ELR (cell line): ENCODE results near the gene FAM153A.
"Not testable (repeated sequence)": the region's sequence is repeated elsewhere in the genome, so short reads cannot be mapped to it uniquely, and the experiment has no call there.

ENCODE experiments used
- DNase-seq: peaks from one replicate; pipeline ENCODE4 v3.0.0-alpha.2; 2015; ENCODE audit warnings: low read depth

Gene FAM153A

GRCh38 chr5:177724858-177725257 lies 57.8 kb downstream of the FAM153A start:
- DNase-seq, result not testable (repeated sequence)

- DNase-seq, result not testable (repeated sequence)
These were observed 58.7 kb downstream of the FAM153A start for GRCh38 chr5:177723831-177724485.

- not testable (repeated sequence) for DNase-seq
These were observed 59.9 kb downstream of the FAM153A start for GRCh38 chr5:177722829-177723228.

- not testable (repeated sequence) for DNase-seq
These were observed 62.7 kb downstream of the FAM153A start for GRCh38 chr5:177719989-177720388.

GRCh38 chr5:177715423-177715822 lies 67.3 kb downstream of the FAM153A start:
- not testable (repeated sequence) for DNase-seq

GRCh38 chr5:177696100-177696499 lies 86.6 kb downstream of the FAM153A start:
- not testable (repeated sequence) for DNase-seq

GRCh38 chr5:177695356-177695930 lies 87.3 kb downstream of the FAM153A start:
- DNase-seq, result not testable (repeated sequence)

- not testable (repeated sequence) for DNase-seq
These were observed 88.2 kb downstream of the FAM153A start for GRCh38 chr5:177694518-177694835.

GRCh38 chr5:177693671-177694517 lies 88.8 kb downstream of the FAM153A start:
- not testable (repeated sequence) for DNase-seq

GRCh38 chr5:177692969-177693368 lies 89.7 kb downstream of the FAM153A start:
- DNase-seq, result not testable (repeated sequence)

- not testable (repeated sequence) for DNase-seq
These were observed 90.2 kb downstream of the FAM153A start for GRCh38 chr5:177692507-177692906.

- not testable (repeated sequence) for DNase-seq
These were observed 93.6 kb downstream of the FAM153A start for GRCh38 chr5:177689011-177689610.

GRCh38 chr5:177688091-177688490 lies 94.6 kb downstream of the FAM153A start:
- DNase-seq, result not testable (repeated sequence)

- DNase-seq, result not testable (repeated sequence)
These were observed 100.8 kb downstream of the FAM153A start for GRCh38 chr5:177681920-177682319.
